AG04450 (cell line): ENCODE results near the gene CSNK1A1. TPM values are rescaled to one million over a fixed set of nuclear protein-coding genes. Genes with fewer than 3 reads are reported as not detected.

Experiments
- CTCF ChIA-PET: fragments of 300-600, 350-600 bp; formaldehyde crosslinking; extraction: SDS; loops from one replicate; lab custom pipeline; 2022; ENCODE audit warnings: antibody characterized with exemption, inconsistent platforms; lab: Charles Lee
- POLR2A ChIA-PET: fragments of 350-600 bp; formaldehyde crosslinking; extraction: SDS; loops from one replicate; lab custom pipeline; 2021; ENCODE audit warnings: antibody characterized with exemption, inconsistent platforms; lab: Yijun Ruan, JAX
- DNase-seq: peaks from one replicate; pipeline ENCODE4 v3.0.0-alpha.2; 2011; ENCODE audit warnings: low read depth, low spot score
- H3K27ac ChIP-seq: one replicate; pipeline ENCODE4 v1.5.1; 2012; ENCODE audit warnings: low read depth, low read length, control low read depth
- H3K27me3 ChIP-seq: one replicate; pipeline ENCODE4 v1.6.0; 2012; ENCODE audit warnings: low read length; ENCODE audit not compliant: control insufficient read depth, insufficient read depth
- H3K4me3 ChIP-seq: 2 replicates; pipeline ENCODE4 v1.5.1; 2011; ENCODE audit warnings: mild to moderate bottlenecking, low read depth, low read length, control low read depth
- H3K9me3 ChIP-seq: 2 replicates; pipeline ENCODE4 v1.5.1; 2012; ENCODE audit warnings: low read length; ENCODE audit not compliant: control insufficient read depth, insufficient read depth
- CTCF ChIP-seq: IDR thresholded peaks from 2 replicates; pipeline ENCODE4 v1.5.1; 2011; ENCODE audit warnings: low read depth, low read length, control low read depth, inconsistent platforms
- polyA plus RNA-seq: library from polyadenylated mRNA; depleted of rRNA; stranded (reverse); fragments of >200 nt; gene quantifications from 2 replicates; pipeline ENCODE4 v1.2.3, GENCODE V29; 2011

CSNK1A1 gene
- polyA plus RNA-seq, 1 experiment: 329 TPM

- peaks cover 2% of the 10 kb centered on the region for H3K27me3 ChIP-seq
- ChIA-PET POLR2A (no interaction called here), CTCF (interaction anchor here (1.4 kb wide), 1 partner anchor 29 kb away, joined by 5 read pairs; no protein-coding TSS in a partner anchor)
- TF ChIP-seq CTCF: no peak
- H3K27ac ChIP-seq: no peak overlapping the region
- no peak overlapping the region for H3K4me3 ChIP-seq
- H3K9me3 ChIP-seq: no peaks in the 10 kb centered on the region
- DNase-seq: no peak
Observed at GRCh38 chr5:149588936-149589335, 37.7 kb upstream of the CSNK1A1 start.

DNA sequence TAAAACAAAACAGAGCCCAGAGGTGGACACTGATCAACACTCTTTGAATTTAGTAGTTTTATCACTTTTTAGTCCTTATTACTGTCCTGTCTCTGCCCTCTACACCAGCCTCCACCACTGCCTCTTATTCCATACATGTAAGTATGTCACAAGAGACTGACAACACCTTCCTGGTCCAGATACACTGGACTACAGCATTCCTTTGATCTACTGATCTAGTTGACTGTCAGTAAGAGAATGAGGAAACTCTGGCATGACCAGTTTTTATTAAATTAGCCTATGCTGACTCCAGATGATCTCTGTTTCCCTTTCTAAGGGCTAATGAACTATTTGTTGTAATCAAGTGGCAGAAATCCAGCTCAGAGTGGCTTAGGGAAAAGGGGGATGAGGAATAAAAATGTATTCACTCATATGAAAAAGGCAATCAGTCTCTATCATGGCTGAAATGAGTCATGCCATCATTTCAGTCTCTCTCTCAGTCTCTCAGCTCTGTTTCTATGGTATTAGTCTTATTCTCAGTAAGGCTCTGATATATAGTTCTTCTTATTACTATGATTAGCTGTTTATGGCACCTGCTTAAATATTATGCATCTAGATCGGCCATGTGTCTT, 35.6 kb upstream of the CSNK1A1 start:
- Histone ChIP-seq H3K9me3 (no peaks in the 10 kb centered on the region), H3K27ac (no peak overlapping the region), H3K27me3 (no peaks in the 10 kb centered on the region), H3K4me3 (no peak overlapping the region)
- TF ChIP-seq CTCF: no peak
- POLR2A ChIA-PET: interaction anchor here (0.7 to 1.2 kb wide), 2 partner anchors 32 to 73 kb away, joined by 4 to 7 read pairs; no protein-coding TSS in a partner anchor
- CTCF ChIA-PET: interaction anchor here (0.8 to 2.2 kb wide), 3 partner anchors 31 to 215 kb away, joined by 3 to 14 read pairs (median 3); no protein-coding TSS in a partner anchor
- DNase-seq: no peak

DNA sequence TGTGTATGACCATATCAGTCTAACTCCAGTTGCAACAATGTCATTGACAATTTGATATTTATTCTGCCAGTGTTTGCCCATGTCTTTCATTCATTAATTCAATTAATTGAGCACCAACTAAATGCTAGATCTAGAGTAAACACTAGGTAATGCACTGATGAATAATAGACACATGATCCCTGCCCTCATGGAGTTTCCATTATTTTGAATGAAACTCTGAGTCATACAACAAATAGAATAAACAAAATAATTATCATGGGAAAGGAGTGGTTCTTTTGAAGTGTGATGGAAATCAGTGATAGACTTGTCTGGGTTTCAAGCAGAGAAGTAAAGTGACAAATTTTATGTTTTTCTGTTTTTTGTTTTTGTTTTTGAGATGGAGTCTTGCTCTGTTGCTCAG, 34.7 kb upstream of the CSNK1A1 start:
- no peak overlapping the region for H3K4me3 ChIP-seq
- POLR2A ChIA-PET: no interaction called here
- no peak for DNase-seq
- H3K27ac ChIP-seq: no peak overlapping the region
- CTCF ChIA-PET: interaction anchor here (2.2 kb wide), 1 partner anchor 32 kb away, joined by 14 read pairs; no protein-coding TSS in a partner anchor
- no peaks in the 10 kb centered on the region for H3K27me3 ChIP-seq
- no peaks in the 10 kb centered on the region for H3K9me3 ChIP-seq
- no peak for TF ChIP-seq CTCF

DNA sequence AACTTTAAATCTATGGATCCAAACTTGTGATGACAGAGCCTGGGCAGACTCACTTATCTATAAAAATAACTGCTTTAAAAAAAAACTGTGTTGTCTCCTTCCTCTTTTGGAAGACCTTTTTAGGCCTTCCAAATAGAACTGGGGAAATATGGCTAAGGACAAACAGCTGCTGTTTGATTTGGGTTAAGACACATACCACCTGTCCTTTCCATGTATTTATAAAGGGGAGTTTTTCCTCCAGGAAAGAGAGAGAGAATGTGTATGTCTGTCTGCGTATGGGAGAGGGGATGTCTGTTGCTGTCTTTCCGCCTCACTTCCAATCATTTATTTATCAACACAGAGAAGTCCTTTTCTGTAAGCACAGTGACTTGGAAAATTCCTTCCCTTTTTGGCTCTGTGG, 32.9 kb upstream of the CSNK1A1 start:
- ChIA-PET POLR2A (no interaction called here), CTCF (interaction anchor here (1.1 kb wide), 1 partner anchor 21 kb away, joined by 3 read pairs; no protein-coding TSS in a partner anchor)
- H3K27me3 ChIP-seq: no peaks in the 10 kb centered on the region
- no peak for DNase-seq
- no peaks in the 10 kb centered on the region for H3K9me3 ChIP-seq
- no peak overlapping the region for H3K4me3 ChIP-seq
- no peak for TF ChIP-seq CTCF
- no peak overlapping the region for H3K27ac ChIP-seq

- no peak for TF ChIP-seq CTCF
- Histone ChIP-seq H3K9me3 (no peaks in the 10 kb centered on the region), H3K27ac (no peak overlapping the region), H3K4me3 (no peak overlapping the region), H3K27me3 (no peaks in the 10 kb centered on the region)
- CTCF ChIA-PET: interaction anchor here (2.1 kb wide), 1 partner anchor 35 kb away, joined by 7 read pairs; no protein-coding TSS in a partner anchor
- no peak for DNase-seq
- POLR2A ChIA-PET: no interaction called here
Observed at GRCh38 chr5:149583394-149583793, 32.2 kb upstream of the CSNK1A1 start.
